Measurements from ENCODE around the gene NPDC1.

NPDC1 gene

GRCh38 chr9:137046088-137046787 is at the start of gene NPDC1:
TSS of gene NPDC1 (minus strand) at chr9:137046177. CDS start at chr9:137045989, 188 bp downstream.
- peak; percentile 69 for DNase-seq (ENCODE audit: low read depth in 1 of 2, low spot score in 1 of 2)

- no peak for DNase-seq (ENCODE audit: low read depth in 1 of 2, low spot score in 1 of 2)
These were observed 43.4 kb upstream of the NPDC1 start for GRCh38 chr9:137089232-137089947.

GRCh38 chr9:137088121-137088520 is 42.1 kb upstream of the NPDC1 start:
- DNase-seq (ENCODE audit: low read depth in 1 of 2, low spot score in 1 of 2), result no peak

GRCh38 chr9:137087409-137087925 is 41.5 kb upstream of the NPDC1 start:
- no peak for DNase-seq (ENCODE audit: low read depth in 1 of 2, low spot score in 1 of 2)

- DNase-seq (ENCODE audit: low read depth in 1 of 2, low spot score in 1 of 2), result peak; percentile 97 to 99
These were observed 40.8 kb upstream of the NPDC1 start, which contains the start of gene MAN1B1 for GRCh38 chr9:137086531-137087408. TSS of gene MAN1B1 (plus strand) at chr9:137086985. CDS start at chr9:137087000, 15 bp downstream.

- DNase-seq (ENCODE audit: low read depth in 1 of 2, low spot score in 1 of 2), result peak; percentile 17 to 28
These were observed 40.0 kb upstream of the NPDC1 start for GRCh38 chr9:137085920-137086530.

- DNase-seq (ENCODE audit: low read depth in 1 of 2, low spot score in 1 of 2), result no peak
These were observed 38.5 kb upstream of the NPDC1 start for GRCh38 chr9:137084526-137084925.

- DNase-seq (ENCODE audit: low read depth in 1 of 2, low spot score in 1 of 2), result no peak
These were observed 37.5 kb upstream of the NPDC1 start for GRCh38 chr9:137083394-137084004.

- DNase-seq (ENCODE audit: low read depth in 1 of 2, low spot score in 1 of 2), result no peak
These were observed 36.9 kb upstream of the NPDC1 start for GRCh38 chr9:137082925-137083290.

GRCh38 chr9:137082222-137082924 is 36.4 kb upstream of the NPDC1 start:
- DNase-seq (ENCODE audit: low read depth in 1 of 2, low spot score in 1 of 2), result no peak

GRCh38 chr9:137080260-137081122 is 34.5 kb upstream of the NPDC1 start:
- no peak for DNase-seq (ENCODE audit: low read depth in 1 of 2, low spot score in 1 of 2)

GRCh38 chr9:137079401-137079787 is 33.4 kb upstream of the NPDC1 start:
- DNase-seq (ENCODE audit: low read depth in 1 of 2, low spot score in 1 of 2), result no peak

GRCh38 chr9:137078701-137079400 is 32.9 kb upstream of the NPDC1 start:
- no peak for DNase-seq (ENCODE audit: low read depth in 1 of 2, low spot score in 1 of 2)

GRCh38 chr9:137077758-137078693 is 32.0 kb upstream of the NPDC1 start:
- no peak for DNase-seq (ENCODE audit: low read depth in 1 of 2, low spot score in 1 of 2)

GRCh38 chr9:137077010-137077747 is 31.2 kb upstream of the NPDC1 start, which contains the start of gene UAP1L1:
TSS of gene UAP1L1 (plus strand) at chr9:137077517. CDS start at chr9:137077533, 16 bp downstream.
- peak in 1 of 2 donors; percentile 18 for DNase-seq (ENCODE audit: low read depth in 1 of 2, low spot score in 1 of 2)

GRCh38 chr9:137076636-137077009 is 30.6 kb upstream of the NPDC1 start:
- no peak for DNase-seq (ENCODE audit: low read depth in 1 of 2, low spot score in 1 of 2)
